CD8-positive, alpha-beta memory T cell (primary cell): ENCODE data around the gene DOCK1. TPM values are rescaled to one million over a fixed set of nuclear protein-coding genes. Genes with fewer than 3 reads are reported as not detected.

ENCODE experiments used
- CTCF ChIA-PET: fragments of 350-600 bp; sonication (Branson Sonifier 250); formaldehyde crosslinking; loops from one replicate; lab custom pipeline; 2021; ENCODE audit warnings: antibody characterized with exemption; lab: Charles Lee
- POLR2A ChIA-PET: fragments of 350-600 bp; sonication (Branson Sonifier 250); formaldehyde crosslinking; loops from one replicate; lab custom pipeline; 2021; ENCODE audit warnings: antibody characterized with exemption; lab: Charles Lee
- DNase-seq, 5 donors: peaks; one replicate each; pipeline versions ENCODE4 v3.0.0 to v3.0.0-alpha.2; 2020 to 2022; ENCODE audit warnings: mixed read lengths in 1 of 5
- H3K27ac ChIP-seq: one replicate; pipeline ENCODE4 v1.7.0; 2013; ENCODE audit warnings: low read depth, mild to moderate bottlenecking, low read length, moderate library complexity
- H3K27me3 ChIP-seq: 2 replicates; pipeline ENCODE4 v1.7.0; 2013; ENCODE audit warnings: low read length, mild to moderate bottlenecking; ENCODE audit not compliant: insufficient read depth, poor library complexity, severe bottlenecking
- H3K36me3 ChIP-seq: 2 replicates; pipeline ENCODE4 v1.7.0; 2013; ENCODE audit warnings: mild to moderate bottlenecking, low read length, moderate library complexity; ENCODE audit not compliant: insufficient read depth
- H3K4me1 ChIP-seq: 2 replicates; pipeline ENCODE4 v1.7.0; 2013; ENCODE audit warnings: mild to moderate bottlenecking, low read length, moderate library complexity; ENCODE audit not compliant: insufficient read depth
- H3K4me3 ChIP-seq: 2 replicates; pipeline ENCODE4 v1.7.0; 2013; ENCODE audit warnings: mild to moderate bottlenecking, low read length
- H3K9me3 ChIP-seq: 2 replicates; pipeline ENCODE4 v1.7.0; 2013; ENCODE audit warnings: mild to moderate bottlenecking, low read length
- H3K27ac Mint-ChIP-seq, 8 donors: one replicate each; pipeline ENCODE4 v1.8.0; 2020 to 2021; ENCODE audit warnings: mixed read lengths in 8 of 8, mild to moderate bottlenecking in 6 of 8, inconsistent platforms in 3 of 8, moderate library complexity in 3 of 8
- H3K27me3 Mint-ChIP-seq, 2 donors: one replicate each; pipeline ENCODE4 v1.8.0; 2020 to 2021; ENCODE audit warnings: mixed read lengths in 2 of 2, mild to moderate bottlenecking in 1 of 2, moderate library complexity in 1 of 2
- H3K36me3 Mint-ChIP-seq, 3 donors: one replicate each; pipeline ENCODE4 v1.8.0; 2020 to 2021; ENCODE audit warnings: mixed read lengths in 3 of 3, inconsistent platforms in 1 of 3, mild to moderate bottlenecking in 1 of 3
- H3K4me1 Mint-ChIP-seq, 3 donors: one replicate each; pipeline ENCODE4 v1.8.0; 2020 to 2021; ENCODE audit warnings: mixed read lengths in 3 of 3, inconsistent platforms in 1 of 3, mild to moderate bottlenecking in 1 of 3
- H3K4me3 Mint-ChIP-seq, 7 donors: one replicate each; pipeline ENCODE4 v1.8.0; 2020 to 2021; ENCODE audit warnings: mixed read lengths in 7 of 7, mild to moderate bottlenecking in 6 of 7, moderate library complexity in 4 of 7, inconsistent platforms in 2 of 7
- H3K9me3 Mint-ChIP-seq, 5 donors: one replicate each; pipeline ENCODE4 v1.8.0; 2020 to 2022; ENCODE audit warnings: mixed read lengths in 5 of 5, mild to moderate bottlenecking in 3 of 5, moderate library complexity in 2 of 5, inconsistent platforms in 1 of 5
- polyA plus RNA-seq: library from polyadenylated mRNA; unstranded; fragments of 300-500 nt; fragmentation: Illumina TruSeq; gene quantifications from one replicate; pipeline ENCODE4 v1.2.3, GENCODE V29; 2021
- total RNA-seq, 2 experiments: library from RNA; stranded (reverse); gene quantifications; one replicate each; pipeline ENCODE4 v1.2.3, GENCODE V29; 2021

DOCK1 gene
- total and polyA plus RNA-seq, 3 experiments from 2014 or later, result 0.16 to 0.18 TPM; not detected in 1

DNA sequence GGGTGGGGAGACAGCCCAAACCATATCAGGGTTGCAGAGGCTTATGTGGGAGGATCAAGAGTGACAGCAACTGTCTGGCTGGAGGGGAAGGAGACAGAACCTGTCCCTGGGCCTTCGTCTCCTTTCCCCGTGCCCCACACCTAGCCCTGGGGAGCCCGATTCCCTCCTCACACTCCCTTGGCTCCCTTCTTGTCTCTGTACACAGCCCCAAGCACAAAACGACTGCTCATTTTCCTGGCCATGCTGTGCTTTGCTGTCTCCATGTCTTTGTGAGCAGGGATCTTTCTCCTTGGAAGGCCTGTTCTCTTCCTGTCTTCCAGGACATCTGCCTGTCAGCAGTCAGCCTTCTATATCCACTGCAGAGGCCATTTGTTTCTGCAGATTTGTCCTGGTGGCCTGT lies 177.4 kb downstream of the DOCK1 start:
- Mint-ChIP-seq H3K36me3 (no peaks in the 10 kb centered on the region), H3K9me3 (peaks cover 0 to 16% (median 4%) of the 10 kb centered on the region in 5 donors), H3K4me3 (no peak overlapping the region), H3K27ac (no peak overlapping the region), H3K4me1 (no peaks in the 10 kb centered on the region), H3K27me3 (no peaks in the 10 kb centered on the region)
- no peak for DNase-seq
- CTCF ChIA-PET, result no interaction called here
- no peaks in the 10 kb centered on the region for H3K9me3 ChIP-seq
- H3K4me1 ChIP-seq, result no peaks in the 10 kb centered on the region
- no peak overlapping the region for H3K4me3 ChIP-seq
- H3K27ac ChIP-seq, result no peak overlapping the region
- no peaks in the 10 kb centered on the region for H3K27me3 ChIP-seq
- POLR2A ChIA-PET, result no interaction called here
- H3K36me3 ChIP-seq, result no peaks in the 10 kb centered on the region

GRCh38 chr10:127085957-127086356 lies 180.7 kb downstream of the DOCK1 start:
- H3K9me3 Mint-ChIP-seq, result peaks cover 0 to 12% (median 5%) of the 10 kb centered on the region in 5 donors

DNA sequence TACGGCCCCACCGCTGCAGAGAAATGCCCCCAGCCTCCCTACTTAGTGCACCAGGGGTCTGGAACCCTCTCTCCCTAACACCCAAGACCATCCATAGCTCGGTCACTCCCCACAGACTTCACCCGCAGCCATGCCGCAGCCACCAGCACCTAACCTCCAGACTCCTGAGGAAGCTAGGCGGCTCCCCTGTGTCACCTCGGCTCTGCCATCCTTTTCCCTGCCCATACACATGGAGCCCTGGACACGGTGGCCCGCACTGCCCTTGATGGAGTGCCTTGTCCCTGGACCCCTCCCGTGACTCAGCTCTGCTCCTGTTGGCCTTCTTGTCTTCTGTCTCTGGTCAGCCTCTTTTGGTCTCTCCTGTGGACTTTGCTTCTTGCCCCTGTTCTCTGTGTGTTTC lies 183.7 kb downstream of the DOCK1 start:
- Mint-ChIP-seq H3K36me3 (no peaks in the 10 kb centered on the region), H3K4me3 (no peak overlapping the region), H3K27me3 (no peaks in the 10 kb centered on the region), H3K9me3 (peaks cover 0 to 5% (median 0%) of the 10 kb centered on the region in 5 donors), H3K4me1 (no peaks in the 10 kb centered on the region), H3K27ac (no peak overlapping the region)
- ChIA-PET POLR2A (no interaction called here), CTCF (no interaction called here)
- Histone ChIP-seq H3K27ac (no peak overlapping the region), H3K9me3 (no peaks in the 10 kb centered on the region), H3K4me3 (no peak overlapping the region), H3K27me3 (no peaks in the 10 kb centered on the region), H3K36me3 (no peaks in the 10 kb centered on the region), H3K4me1 (no peaks in the 10 kb centered on the region)
- DNase-seq, result no peak

More at GRCh38 chr10:127085957-127086356, 180.7 kb downstream of the DOCK1 start:
- Histone ChIP-seq H3K4me3 (no peak overlapping the region), H3K27me3 (no peaks in the 10 kb centered on the region), H3K9me3 (no peaks in the 10 kb centered on the region), H3K27ac (no peak overlapping the region), H3K4me1 (no peaks in the 10 kb centered on the region), H3K36me3 (no peaks in the 10 kb centered on the region)
- Mint-ChIP-seq H3K36me3 (no peaks in the 10 kb centered on the region), H3K27me3 (no peaks in the 10 kb centered on the region), H3K4me3 (no peak overlapping the region), H3K27ac (no peak overlapping the region), H3K4me1 (no peaks in the 10 kb centered on the region)
- CTCF ChIA-PET, result no interaction called here
- POLR2A ChIA-PET, result no interaction called here
- no peak for DNase-seq

GRCh38 chr10:127089446-127089845 lies 184.2 kb downstream of the DOCK1 start:
- Mint-ChIP-seq H3K4me1 (no peaks in the 10 kb centered on the region), H3K4me3 (no peak overlapping the region), H3K9me3 (peaks cover 0 to 6% (median 0%) of the 10 kb centered on the region in 5 donors), H3K36me3 (no peaks in the 10 kb centered on the region), H3K27ac (no peak overlapping the region), H3K27me3 (no peaks in the 10 kb centered on the region)
- H3K27me3 ChIP-seq, result no peaks in the 10 kb centered on the region
- H3K27ac ChIP-seq, result no peak overlapping the region
- POLR2A ChIA-PET, result no interaction called here
- no peak for DNase-seq
- H3K4me1 ChIP-seq, result no peaks in the 10 kb centered on the region
- CTCF ChIA-PET, result no interaction called here
- no peak overlapping the region for H3K4me3 ChIP-seq
- no peaks in the 10 kb centered on the region for H3K36me3 ChIP-seq
- no peaks in the 10 kb centered on the region for H3K9me3 ChIP-seq

DNA sequence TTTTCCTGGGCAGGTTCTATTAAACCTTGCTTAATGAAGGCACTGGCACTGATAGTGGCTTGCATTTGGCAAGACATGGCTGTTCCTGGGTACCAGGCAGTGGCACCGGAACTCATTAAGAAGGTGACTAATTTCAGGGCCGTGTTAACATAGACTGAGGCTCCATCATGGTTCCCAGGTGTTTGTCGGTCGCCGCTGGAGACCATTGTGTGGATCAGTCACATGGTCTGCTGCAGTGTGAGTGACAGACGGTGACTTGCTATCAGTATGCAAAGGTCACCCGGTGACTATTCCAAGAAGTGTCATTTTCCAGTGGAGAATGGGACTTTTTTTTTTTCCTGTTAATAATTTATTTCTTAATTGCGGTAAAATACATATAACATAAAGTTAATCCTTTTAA lies 184.9 kb downstream of the DOCK1 start:
- H3K9me3 ChIP-seq, result no peaks in the 10 kb centered on the region
- Mint-ChIP-seq H3K4me1 (no peaks in the 10 kb centered on the region), H3K9me3 (peaks cover 0 to 6% (median 0%) of the 10 kb centered on the region in 5 donors), H3K4me3 (no peak overlapping the region), H3K27me3 (no peaks in the 10 kb centered on the region), H3K36me3 (no peaks in the 10 kb centered on the region), H3K27ac (no peak overlapping the region)
- H3K4me3 ChIP-seq, result no peak overlapping the region
- ChIA-PET POLR2A (no interaction called here), CTCF (no interaction called here)
- H3K27ac ChIP-seq, result no peak overlapping the region
- H3K36me3 ChIP-seq, result no peaks in the 10 kb centered on the region
- no peak for DNase-seq
- H3K4me1 ChIP-seq, result no peaks in the 10 kb centered on the region
- no peaks in the 10 kb centered on the region for H3K27me3 ChIP-seq

DNA sequence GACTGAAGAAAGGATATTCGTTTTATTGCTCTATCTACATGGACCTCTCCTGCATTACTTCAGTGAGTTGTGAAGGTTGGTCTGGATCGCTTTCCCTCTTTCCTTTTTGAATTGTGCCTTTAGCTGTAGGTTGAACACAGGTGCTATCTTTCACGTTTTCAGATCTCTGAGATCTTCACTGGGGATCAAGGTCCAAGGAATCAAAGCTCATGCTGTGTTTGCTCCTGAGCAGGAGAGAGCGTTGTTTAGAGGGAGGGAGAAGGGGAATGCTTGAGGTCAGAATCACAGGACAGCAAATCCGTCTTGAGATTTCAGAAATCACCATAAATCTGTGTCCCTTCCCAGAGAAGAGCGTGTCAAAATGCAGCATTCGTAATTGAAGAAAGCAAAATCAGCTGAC lies 186.1 kb downstream of the DOCK1 start:
- H3K27me3 ChIP-seq, result no peaks in the 10 kb centered on the region
- Mint-ChIP-seq H3K4me3 (no peak overlapping the region), H3K9me3 (peaks cover 0 to 6% (median 0%) of the 10 kb centered on the region in 5 donors), H3K4me1 (no peaks in the 10 kb centered on the region), H3K27me3 (no peaks in the 10 kb centered on the region), H3K27ac (no peak overlapping the region), H3K36me3 (no peaks in the 10 kb centered on the region)
- H3K36me3 ChIP-seq, result no peaks in the 10 kb centered on the region
- H3K27ac ChIP-seq, result no peak overlapping the region
- ChIA-PET CTCF (no interaction called here), POLR2A (no interaction called here)
- DNase-seq, result no peak
- no peak overlapping the region for H3K4me3 ChIP-seq
- H3K4me1 ChIP-seq, result no peaks in the 10 kb centered on the region
- H3K9me3 ChIP-seq, result no peaks in the 10 kb centered on the region

- H3K27ac Mint-ChIP-seq, result no peak overlapping the region
- no peaks in the 10 kb centered on the region for H3K36me3 ChIP-seq
- ChIA-PET POLR2A (no interaction called here), CTCF (no interaction called here)
- H3K27me3 ChIP-seq, result no peaks in the 10 kb centered on the region
- no peaks in the 10 kb centered on the region for H3K9me3 ChIP-seq
- no peaks in the 10 kb centered on the region for H3K27me3 Mint-ChIP-seq
- no peaks in the 10 kb centered on the region for H3K36me3 Mint-ChIP-seq
- H3K27ac ChIP-seq, result no peak overlapping the region
- H3K4me3 Mint-ChIP-seq, result no peak overlapping the region
- no peaks in the 10 kb centered on the region for H3K4me1 ChIP-seq
- no peaks in the 10 kb centered on the region for H3K4me1 Mint-ChIP-seq
- no peak overlapping the region for H3K4me3 ChIP-seq
- H3K9me3 Mint-ChIP-seq, result peaks cover 0 to 6% (median 0%) of the 10 kb centered on the region in 5 donors
- no peak for DNase-seq
These were observed 187.7 kb downstream of the DOCK1 start for GRCh38 chr10:127092916-127093315.

DNA sequence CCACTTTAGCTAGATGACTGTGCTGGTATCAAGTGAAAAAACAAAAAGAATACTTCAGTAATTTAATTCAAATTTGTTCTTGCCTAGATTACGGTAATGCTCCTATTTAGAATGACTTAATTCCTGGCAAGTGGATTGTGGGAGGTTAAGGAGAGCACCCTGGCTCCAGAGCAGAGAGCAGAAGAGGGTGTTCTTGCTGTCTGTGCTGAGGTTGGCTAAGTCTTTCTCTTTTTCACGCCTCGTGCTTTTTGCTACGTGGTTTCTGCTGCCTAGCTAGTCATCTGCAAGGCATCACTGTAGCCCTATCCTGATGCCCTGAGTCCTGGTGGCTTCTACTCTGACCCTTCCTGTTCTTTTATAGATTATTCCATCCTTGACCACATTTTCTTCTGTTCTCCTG lies 189.8 kb downstream of the DOCK1 start:
- Mint-ChIP-seq H3K4me1 (no peaks in the 10 kb centered on the region), H3K27ac (no peak overlapping the region), H3K4me3 (no peak overlapping the region), H3K9me3 (peaks cover 0 to 6% (median 0%) of the 10 kb centered on the region in 5 donors), H3K36me3 (no peaks in the 10 kb centered on the region), H3K27me3 (no peaks in the 10 kb centered on the region)
- CTCF ChIA-PET, result no interaction called here
- Histone ChIP-seq H3K4me1 (no peaks in the 10 kb centered on the region), H3K27ac (no peak overlapping the region), H3K4me3 (no peak overlapping the region), H3K27me3 (no peaks in the 10 kb centered on the region), H3K9me3 (no peaks in the 10 kb centered on the region), H3K36me3 (no peaks in the 10 kb centered on the region)
- POLR2A ChIA-PET, result no interaction called here
- DNase-seq, result no peak
